H9 (cell line): ENCODE results near the gene SPIRE2. TPM values are rescaled to one million over a fixed set of nuclear protein-coding genes. Genes with fewer than 3 reads are reported as not detected.

ENCODE experiments used
- DNase-seq: peaks from one replicate; pipeline ENCODE4 v3.0.0-alpha.2; 2017
- H2AFZ ChIP-seq: one replicate; pipeline ENCODE4 v1.6.1; 2013; ENCODE audit warnings: mild to moderate bottlenecking, low read length, control low read depth, moderate library complexity
- H2AK5ac ChIP-seq: 2 replicates; pipeline ENCODE4 v1.6.1; 2013; ENCODE audit warnings: low read length, control low read depth, mixed read lengths; ENCODE audit not compliant: insufficient read length
- H2BK120ac ChIP-seq: one replicate; pipeline ENCODE4 v1.6.1; 2013; ENCODE audit warnings: low read depth, mild to moderate bottlenecking, low read length, control low read depth, inconsistent platforms; ENCODE audit not compliant: poor library complexity, severe bottlenecking
- H2BK12ac ChIP-seq: 2 replicates; pipeline ENCODE4 v1.6.1; 2013; ENCODE audit warnings: low read length, control low read depth, mixed read lengths, low read depth; ENCODE audit not compliant: insufficient read length
- H2BK15ac ChIP-seq: 2 replicates; pipeline ENCODE4 v1.6.1; 2013; ENCODE audit warnings: low read depth, low read length, control low read depth
- H2BK20ac ChIP-seq: one replicate; pipeline ENCODE4 v1.6.1; 2013; ENCODE audit warnings: low read depth, mild to moderate bottlenecking, low read length, control low read depth, inconsistent platforms; ENCODE audit not compliant: poor library complexity, severe bottlenecking
- H2BK5ac ChIP-seq: 2 replicates; pipeline ENCODE4 v1.6.1; 2013; ENCODE audit warnings: low read length, control low read depth, mixed read lengths; ENCODE audit not compliant: insufficient read length
- H3K14ac ChIP-seq: 2 replicates; pipeline ENCODE4 v1.6.1; 2013; ENCODE audit warnings: low read length, control low read depth; ENCODE audit not compliant: insufficient read depth
- H3K18ac ChIP-seq: 2 replicates; pipeline ENCODE4 v1.6.1; 2013; ENCODE audit warnings: low read depth, mild to moderate bottlenecking, mixed read lengths, low read length, control low read depth; ENCODE audit not compliant: insufficient read length
- H3K23ac ChIP-seq: 2 replicates; pipeline ENCODE4 v1.6.1; 2013; ENCODE audit warnings: low read length, control low read depth, mixed read lengths, low read depth; ENCODE audit not compliant: insufficient read length
- H3K23me2 ChIP-seq: 2 replicates; pipeline ENCODE4 v1.6.1; 2013; ENCODE audit warnings: low read depth, mild to moderate bottlenecking, mixed read lengths, low read length, control low read depth; ENCODE audit not compliant: insufficient read length, poor library complexity, severe bottlenecking
- H3K27ac ChIP-seq: 2 replicates; pipeline ENCODE4 v1.5.1; 2013; ENCODE audit warnings: low read length, control low read depth, mixed read lengths, low read depth; ENCODE audit not compliant: insufficient read length
- H3K27me3 ChIP-seq: 2 replicates; pipeline ENCODE4 v1.6.1; 2013; ENCODE audit warnings: low read length, control low read depth, inconsistent platforms; ENCODE audit not compliant: insufficient read depth
- H3K4ac ChIP-seq: 2 replicates; pipeline ENCODE4 v1.6.1; 2013; ENCODE audit warnings: low read depth, mild to moderate bottlenecking, control low read depth, inconsistent platforms, low read length, moderate library complexity
- H3K4me1 ChIP-seq: 2 replicates; pipeline ENCODE4 v1.6.1; 2013; ENCODE audit warnings: low read length, control low read depth, inconsistent platforms; ENCODE audit not compliant: insufficient read depth
- H3K4me2 ChIP-seq: 2 replicates; pipeline ENCODE4 v1.6.1; 2013; ENCODE audit warnings: low read length, control low read depth, mixed read lengths; ENCODE audit not compliant: insufficient read length, insufficient read depth
- H3K56ac ChIP-seq: 2 replicates; pipeline ENCODE4 v1.6.1; 2013; ENCODE audit warnings: low read depth, mild to moderate bottlenecking, mixed read lengths, low read length, control low read depth; ENCODE audit not compliant: insufficient read length
- H3K79me1 ChIP-seq: 2 replicates; pipeline ENCODE4 v1.6.1; 2013; ENCODE audit warnings: low read depth, mild to moderate bottlenecking, moderate library complexity, low read length, control low read depth, inconsistent platforms; ENCODE audit not compliant: insufficient read depth, poor library complexity, severe bottlenecking
- H3K79me2 ChIP-seq: 2 replicates; pipeline ENCODE4 v1.6.1; 2013; ENCODE audit warnings: low read length, control low read depth, inconsistent platforms; ENCODE audit not compliant: insufficient read depth
- H3K9ac ChIP-seq: 2 replicates; pipeline ENCODE4 v1.6.1; 2013; ENCODE audit warnings: low read length, control low read depth, mixed read lengths; ENCODE audit not compliant: insufficient read length; ENCODE audit errors: extremely low read depth
- H3K9me3 ChIP-seq: one replicate; pipeline ENCODE4 v1.6.1; 2013; ENCODE audit warnings: low read depth, low read length, inconsistent platforms; ENCODE audit not compliant: control insufficient read depth
- H3T11ph ChIP-seq: one replicate; pipeline ENCODE4 v1.6.1; 2013; ENCODE audit warnings: mild to moderate bottlenecking, low read length, control low read depth, inconsistent platforms
- H4K20me1 ChIP-seq: one replicate; pipeline ENCODE4 v1.6.1; 2013; ENCODE audit not compliant: control insufficient read depth, insufficient read length, insufficient read depth
- H4K5ac ChIP-seq: 2 replicates; pipeline ENCODE4 v1.6.1; 2013; ENCODE audit warnings: low read depth, mild to moderate bottlenecking, mixed read lengths, low read length, control low read depth; ENCODE audit not compliant: insufficient read length
- H4K8ac ChIP-seq: replicated peaks from 2 replicates; pipeline ENCODE4 v1.6.1; 2013; ENCODE audit warnings: low read length, control low read depth, mixed read lengths, low read depth; ENCODE audit not compliant: insufficient read length
- H4K91ac ChIP-seq: 2 replicates; pipeline ENCODE4 v1.6.1; 2013; ENCODE audit warnings: low read depth, mild to moderate bottlenecking, moderate library complexity, mixed read lengths, low read length, control low read depth; ENCODE audit not compliant: insufficient read length
- H3K27ac Mint-ChIP-seq, 3 experiments: 2 replicates in 2 of 3; 3 replicates in 1 of 3; pipeline ENCODE4 v1.8.0; 2020 to 2021; ENCODE audit warnings: mixed read lengths in 3 of 3, mild to moderate bottlenecking in 1 of 3, moderate library complexity in 1 of 3
- H3K27me3 Mint-ChIP-seq: 2 replicates; pipeline ENCODE4 v1.8.0; 2021; ENCODE audit warnings: low read depth, mild to moderate bottlenecking, moderate library complexity, mixed read lengths
- H3K36me3 Mint-ChIP-seq, 3 experiments: 2 replicates in 2 of 3; 3 replicates in 1 of 3; pipeline ENCODE4 v1.8.0; 2020 to 2021; ENCODE audit warnings: low read depth in 3 of 3, mixed read lengths in 3 of 3; ENCODE audit not compliant: insufficient read depth in 1 of 3
- H3K4me1 Mint-ChIP-seq, 2 experiments: 2 replicates each; pipeline ENCODE4 v1.8.0; 2020; ENCODE audit warnings: mixed read lengths in 2 of 2
- H3K4me3 Mint-ChIP-seq, 2 experiments: 2 replicates in 1 of 2; 3 replicates in 1 of 2; pipeline ENCODE4 v1.8.0; 2020 to 2021; ENCODE audit warnings: mild to moderate bottlenecking in 2 of 2, mixed read lengths in 2 of 2, moderate library complexity in 1 of 2
- H3K9me3 Mint-ChIP-seq, 2 experiments: 2 replicates in 1 of 2; 3 replicates in 1 of 2; pipeline ENCODE4 v1.8.0; 2020; ENCODE audit warnings: mild to moderate bottlenecking in 2 of 2, mixed read lengths in 2 of 2, moderate library complexity in 1 of 2
- CTCF ChIP-seq: fragments of 200-600 bp; sonication (generic); conservative IDR thresholded peaks from 3 replicates; pipeline ENCODE4 v1.8.0; 2021; ENCODE audit warnings: antibody characterized with exemption, mild to moderate bottlenecking
- WGBS: extraction: QIAGEN DNeasy Blood & Tissue Kit; methylation state at CpG from one replicate; pipeline ENCODE4 v1.1.7; 2013; ENCODE audit warnings: missing lambda C conversion rate, low lambda C conversion rate, mixed read lengths; ENCODE audit not compliant: insufficient read length; ENCODE audit errors: extremely low coverage; 5-methylcytosine and 5-hydroxymethylcytosine counted together
- total RNA-seq: library from RNA; stranded (reverse); gene quantifications from 2 replicates; pipeline ENCODE4 v1.2.1, GENCODE V29; 2021

SPIRE2 gene
- total RNA-seq, 1 experiment from 2014 or later = 6.9 TPM

GRCh38 chr16:89919535-89920406 lies 91.5 kb downstream of the SPIRE2 start:
- Mint-ChIP-seq H3K9me3 (no peaks in the 10 kb centered on the region; a peak in 1 of 5 replicates), H3K27me3 (peaks cover 20% of the 10 kb centered on the region), H3K4me1 (peaks cover 25 to 37% of the 10 kb centered on the region in 2 experiments), H3K27ac (no peak overlapping the region; a peak in 1 of 7 replicates), H3K36me3 (peaks cover 0 to 2% (median 0%) of the 10 kb centered on the region in 3 experiments; a peak in 3 of 7 replicates), H3K4me3 (peak overlapping the region in 1 of 2 experiments; percentile 39; a peak in 2 of 5 replicates)
- H3K27me3 ChIP-seq = no peaks in the 10 kb centered on the region
- no peak overlapping the region for H4K8ac ChIP-seq
- H3K4me2 ChIP-seq = no peak overlapping the region
- no peak overlapping the region for H3K14ac ChIP-seq
- no peak overlapping the region for H4K5ac ChIP-seq
- H2AFZ ChIP-seq = no peak overlapping the region
- H2BK15ac ChIP-seq = no peak overlapping the region
- peaks cover 18% of the 10 kb centered on the region for H3K23me2 ChIP-seq
- H3K9ac ChIP-seq = no peak overlapping the region
- H3K79me1 ChIP-seq = no peaks in the 10 kb centered on the region
- no peak overlapping the region for H3K23ac ChIP-seq
- no peak overlapping the region for H3K18ac ChIP-seq
- H3K4ac ChIP-seq = no peak overlapping the region
- H4K20me1 ChIP-seq = no peaks in the 10 kb centered on the region
- H2BK20ac ChIP-seq = no peak overlapping the region
- no peak for TF ChIP-seq CTCF
- H3K9me3 ChIP-seq = no peaks in the 10 kb centered on the region
- H3K27ac ChIP-seq = no peak overlapping the region
- no peak overlapping the region for H4K91ac ChIP-seq
- H2AK5ac ChIP-seq = no peak overlapping the region
- peak; percentile 29 for DNase-seq
- H3K79me2 ChIP-seq = no peaks in the 10 kb centered on the region
- no peak overlapping the region for H2BK12ac ChIP-seq
- H3T11ph ChIP-seq = no peak overlapping the region
- H3K4me1 ChIP-seq = no peaks in the 10 kb centered on the region; the same call in 1 of the 2 replicates
- no peak overlapping the region for H2BK120ac ChIP-seq
- no CpG with 5 or more reads among the region's 52 CpGs for WGBS
- no peak overlapping the region for H3K56ac ChIP-seq
- no peak overlapping the region for H2BK5ac ChIP-seq
